ENCODE measurements around the gene NUDT3.
"Not testable (repeated sequence)": the region's sequence is repeated elsewhere in the genome, so short reads cannot be mapped to it uniquely, and the experiment has no call there.

The NUDT3 gene

GRCh38 chr6:34377984-34378383 is 14.5 kb downstream of the NUDT3 start:
- TF ChIP-seq CTCF (IDR thresholded peaks at IDR 0.05; ENCODE audit: low read depth, low read length) (no peak), EZH2phosphoT487 (IDR thresholded peaks at IDR 0.05; ENCODE audit: low read depth) (no peak)
- Histone ChIP-seq H3K9me3 (ENCODE audit: insufficient read depth, low read length) (no peaks in the 10 kb centered on the region), H2AFZ (ENCODE audit: low read depth, low read length) (no peak overlapping the region), H3K4me3 (ENCODE audit: low read length) (no peak overlapping the region), H3K79me2 (ENCODE audit: low read length) (peaks cover 69% of the 10 kb centered on the region), H4K20me1 (ENCODE audit: insufficient read depth, low read length) (peaks cover 11% of the 10 kb centered on the region; the same call in 1 of the 2 replicates), H3K36me3 (replicated peaks; ENCODE audit: low read depth, low read length) (no peaks in the 10 kb centered on the region), H3K4me2 (ENCODE audit: low read length) (no peak overlapping the region), H3K27ac (ENCODE audit: low read length) (no peak overlapping the region), H3K4me1 (ENCODE audit: low read length) (peaks cover 9% of the 10 kb centered on the region), H3K27me3 (ENCODE audit: low read depth, low read length) (no peaks in the 10 kb centered on the region), H3K9ac (ENCODE audit: low read length) (no peak overlapping the region)

GRCh38 chr6:34377571-34377970 is 14.9 kb downstream of the NUDT3 start:
- not testable (repeated sequence) for H3K27me3 ChIP-seq (ENCODE audit: low read depth, low read length); H3K4me3 ChIP-seq (ENCODE audit: low read length); H3K4me1 ChIP-seq (ENCODE audit: low read length); H2AFZ ChIP-seq (ENCODE audit: low read depth, low read length); H3K4me2 ChIP-seq (ENCODE audit: low read length); H3K36me3 ChIP-seq (replicated peaks; ENCODE audit: low read depth, low read length); H3K27ac ChIP-seq (ENCODE audit: low read length); H3K9me3 ChIP-seq (ENCODE audit: insufficient read depth, low read length); H3K9ac ChIP-seq (ENCODE audit: low read length)
- Histone ChIP-seq H4K20me1 (ENCODE audit: insufficient read depth, low read length) (peaks cover 11% of the 10 kb centered on the region; the same call in 1 of the 2 replicates), H3K79me2 (ENCODE audit: low read length) (peaks cover 67% of the 10 kb centered on the region)

DNA sequence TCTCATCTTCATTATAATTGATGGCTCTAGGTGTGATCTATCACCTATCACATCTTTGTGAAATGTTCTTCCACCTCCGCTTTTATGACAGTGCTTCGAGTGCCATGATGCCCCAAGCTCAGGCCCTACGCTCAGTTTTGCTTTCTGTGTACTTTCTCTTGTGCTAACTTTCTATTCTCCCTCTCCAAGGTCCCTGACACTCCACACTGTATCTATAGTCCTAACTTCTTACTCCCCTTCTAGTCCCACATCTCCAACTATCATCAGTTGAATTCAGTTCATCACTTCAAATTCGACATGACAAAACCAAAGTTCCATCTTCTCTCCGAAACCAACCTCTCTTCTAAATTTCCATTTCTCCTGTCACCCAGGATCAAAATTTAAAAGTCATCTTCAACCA is 16.6 kb downstream of the NUDT3 start:
- Histone ChIP-seq H2AFZ (ENCODE audit: low read depth, low read length) (no peak overlapping the region), H3K4me1 (ENCODE audit: low read length) (peaks cover 9% of the 10 kb centered on the region), H3K79me2 (ENCODE audit: low read length) (peaks cover 61% of the 10 kb centered on the region), H3K4me2 (ENCODE audit: low read length) (no peak overlapping the region), H3K27ac (ENCODE audit: low read length) (no peak overlapping the region), H3K9me3 (ENCODE audit: insufficient read depth, low read length) (no peaks in the 10 kb centered on the region), H4K20me1 (ENCODE audit: insufficient read depth, low read length) (peaks cover 9% of the 10 kb centered on the region; the same call in 1 of the 2 replicates), H3K36me3 (replicated peaks; ENCODE audit: low read depth, low read length) (no peaks in the 10 kb centered on the region), H3K9ac (ENCODE audit: low read length) (no peak overlapping the region), H3K27me3 (ENCODE audit: low read depth, low read length) (no peaks in the 10 kb centered on the region), H3K4me3 (ENCODE audit: low read length) (no peak overlapping the region)
- TF ChIP-seq CTCF (IDR thresholded peaks at IDR 0.05; ENCODE audit: low read depth, low read length) (no peak), EZH2phosphoT487 (IDR thresholded peaks at IDR 0.05; ENCODE audit: low read depth) (no peak)

- Histone ChIP-seq H4K20me1 (ENCODE audit: insufficient read depth, low read length) (peaks cover 7% of the 10 kb centered on the region; the same call in 1 of the 2 replicates), H3K79me2 (ENCODE audit: low read length) (peaks cover 59% of the 10 kb centered on the region), H3K4me1 (ENCODE audit: low read length) (peaks cover 9% of the 10 kb centered on the region), H3K4me3 (ENCODE audit: low read length) (no peak overlapping the region), H2AFZ (ENCODE audit: low read depth, low read length) (no peak overlapping the region), H3K27me3 (ENCODE audit: low read depth, low read length) (no peaks in the 10 kb centered on the region), H3K9me3 (ENCODE audit: insufficient read depth, low read length) (no peaks in the 10 kb centered on the region), H3K36me3 (replicated peaks; ENCODE audit: low read depth, low read length) (no peaks in the 10 kb centered on the region), H3K9ac (ENCODE audit: low read length) (no peak overlapping the region), H3K4me2 (ENCODE audit: low read length) (peak overlapping the region; percentile 29), H3K27ac (ENCODE audit: low read length) (peak overlapping the region; percentile 29)
- no peak for TF ChIP-seq EZH2phosphoT487 (IDR thresholded peaks at IDR 0.05; ENCODE audit: low read depth)
Measured at GRCh38 chr6:34374508-34374907, 18.0 kb downstream of the NUDT3 start.

- no peak overlapping the region for H2AFZ ChIP-seq (ENCODE audit: low read depth, low read length)
- H3K4me2 ChIP-seq (ENCODE audit: low read length) = peak overlapping the region; percentile 29
- peaks cover 7% of the 10 kb centered on the region; the same call in 1 of the 2 replicates for H4K20me1 ChIP-seq (ENCODE audit: insufficient read depth, low read length)
- no peak overlapping the region for H3K4me3 ChIP-seq (ENCODE audit: low read length)
- no peaks in the 10 kb centered on the region for H3K36me3 ChIP-seq (replicated peaks; ENCODE audit: low read depth, low read length)
- H3K9me3 ChIP-seq (ENCODE audit: insufficient read depth, low read length) = no peaks in the 10 kb centered on the region
- no peaks in the 10 kb centered on the region for H3K27me3 ChIP-seq (ENCODE audit: low read depth, low read length)
- H3K9ac ChIP-seq (ENCODE audit: low read length) = no peak overlapping the region
- H3K79me2 ChIP-seq (ENCODE audit: low read length) = peaks cover 59% of the 10 kb centered on the region
- peaks cover 9% of the 10 kb centered on the region for H3K4me1 ChIP-seq (ENCODE audit: low read length)
- no peak for TF ChIP-seq CTCF (IDR thresholded peaks at IDR 0.05; ENCODE audit: low read depth, low read length)
- no peak for TF ChIP-seq EZH2phosphoT487 (IDR thresholded peaks at IDR 0.05; ENCODE audit: low read depth)
- H3K27ac ChIP-seq (ENCODE audit: low read length) = peak overlapping the region; percentile 29
Measured at GRCh38 chr6:34374069-34374468, 18.4 kb downstream of the NUDT3 start.

Data from OCI-LY3 (cell line).